GM23338 (cell line): ENCODE measurements around the gene KCNH4. TPM values are rescaled to one million over a fixed set of nuclear protein-coding genes. Genes with fewer than 3 reads are reported as not detected.

Experiments
- ATAC-seq: fragments of 200-7000 bp; cut with Tn5 transposase; 3 replicates; pipeline ENCODE4 v1.9.1; 2020
- DNase-seq: peaks from one replicate; pipeline ENCODE4 v3.0.0-alpha.2; 2015; ENCODE audit warnings: low spot score
- H2AFZ ChIP-seq: fragments of 200-600 bp; sonication (generic); 2 replicates; pipeline ENCODE4 v1.8.0; 2016; ENCODE audit warnings: antibody characterized with exemption, mild to moderate bottlenecking, moderate library complexity
- H3F3A ChIP-seq: fragments of 200-600 bp; sonication (generic); replicated peaks from 2 replicates; pipeline ENCODE4 v1.8.0; 2017; ENCODE audit warnings: antibody characterized with exemption, mixed run types, low read depth
- H3K27ac ChIP-seq: fragments of 200-600 bp; sonication (generic); 2 replicates; pipeline ENCODE4 v1.6.1; 2016; ENCODE audit warnings: low read depth
- H3K27me3 ChIP-seq: fragments of 200-600 bp; sonication (generic); 2 replicates; pipeline ENCODE4 v1.8.0; 2016; ENCODE audit warnings: mild to moderate bottlenecking, mixed run types, moderate library complexity; ENCODE audit not compliant: insufficient read depth
- H3K36me3 ChIP-seq: fragments of 200-600 bp; sonication (generic); 2 replicates; pipeline ENCODE4 v1.8.0; 2016; ENCODE audit warnings: mild to moderate bottlenecking; ENCODE audit not compliant: insufficient read depth
- H3K4me1 ChIP-seq: fragments of 200-600 bp; sonication (generic); 2 replicates; pipeline ENCODE4 v1.8.0; 2016; ENCODE audit warnings: mild to moderate bottlenecking, moderate library complexity; ENCODE audit not compliant: insufficient read depth
- H3K4me2 ChIP-seq: fragments of 200-600 bp; sonication (generic); 2 replicates; pipeline ENCODE4 v1.7.1; 2017; ENCODE audit warnings: mixed run types
- H3K4me3 ChIP-seq: fragments of 200-600 bp; sonication (generic); 2 replicates; pipeline ENCODE4 v1.6.1; 2016; ENCODE audit warnings: mixed run types
- H3K79me2 ChIP-seq: fragments of 200-600 bp; sonication (generic); replicated peaks from 2 replicates; pipeline ENCODE4 v1.8.0; 2017; ENCODE audit warnings: mild to moderate bottlenecking; ENCODE audit not compliant: insufficient read depth
- H3K9me2 ChIP-seq: fragments of 200-600 bp; sonication (generic); 2 replicates; pipeline ENCODE4 v1.8.0; 2017; ENCODE audit not compliant: insufficient read depth
- H4K20me1 ChIP-seq: fragments of 200-600 bp; sonication (generic); replicated peaks from 2 replicates; pipeline ENCODE4 v1.8.0; 2017; ENCODE audit warnings: mild to moderate bottlenecking; ENCODE audit not compliant: insufficient read depth
- H3K27ac Mint-ChIP-seq: 2 replicates; pipeline ENCODE4 v1.8.0; 2020; ENCODE audit warnings: inconsistent platforms, mild to moderate bottlenecking, moderate library complexity, mixed read lengths
- H3K27me3 Mint-ChIP-seq: 3 replicates; pipeline ENCODE4 v1.8.0; 2022; ENCODE audit warnings: low read depth, mild to moderate bottlenecking, moderate library complexity, mixed read lengths, inconsistent platforms; ENCODE audit not compliant: insufficient read depth, poor library complexity
- H3K36me3 Mint-ChIP-seq: 3 replicates; pipeline ENCODE4 v1.8.0; 2021; ENCODE audit warnings: low read depth, mild to moderate bottlenecking, inconsistent platforms, moderate library complexity, mixed read lengths
- H3K4me1 Mint-ChIP-seq: 3 replicates; pipeline ENCODE4 v1.8.0; 2020; ENCODE audit warnings: mild to moderate bottlenecking, inconsistent platforms, mixed read lengths
- H3K4me3 Mint-ChIP-seq: 3 replicates; pipeline ENCODE4 v1.8.0; 2021; ENCODE audit warnings: moderate library complexity, mild to moderate bottlenecking, inconsistent platforms, mixed read lengths
- H3K9me3 Mint-ChIP-seq: 3 replicates; pipeline ENCODE4 v1.8.0; 2020; ENCODE audit warnings: moderate library complexity, mild to moderate bottlenecking, inconsistent platforms, mixed read lengths
- EZH2 ChIP-seq: fragments of 200-600 bp; sonication (generic); IDR thresholded peaks from one replicate; pipeline ENCODE4 v1.8.0; 2017; ENCODE audit warnings: antibody characterized with exemption, mild to moderate bottlenecking, low read depth; ENCODE audit not compliant: unreplicated experiment
- EZH2phosphoT487 ChIP-seq: fragments of 200-600 bp; sonication (generic); IDR thresholded peaks from one replicate; pipeline ENCODE4 v1.8.1; 2018; ENCODE audit warnings: antibody characterized with exemption; ENCODE audit not compliant: unreplicated experiment
- JUNB ChIP-seq: IDR thresholded peaks from one replicate; pipeline ENCODE4 v1.6.1; 2016; ENCODE audit warnings: antibody characterized with exemption; ENCODE audit not compliant: unreplicated experiment
- NANOG ChIP-seq: IDR thresholded peaks from 2 replicates; pipeline ENCODE4 v1.6.1; 2016; ENCODE audit warnings: antibody characterized with exemption, borderline replicate concordance
- REST ChIP-seq: IDR thresholded peaks from one replicate; pipeline ENCODE4 v1.6.1; 2018; ENCODE audit warnings: antibody characterized with exemption; ENCODE audit not compliant: unreplicated experiment
- STAT1 ChIP-seq: IDR thresholded peaks from one replicate; pipeline ENCODE4 v1.6.1; 2016; ENCODE audit warnings: antibody characterized with exemption; ENCODE audit not compliant: unreplicated experiment
- ZNF462 ChIP-seq: fragments of 250-450 bp; sonication (Bioruptor Pico); IDR thresholded peaks from 2 replicates; pipeline ENCODE4 v1.5.0; 2020; ENCODE audit warnings: mild to moderate bottlenecking, moderate library complexity
- polyA plus RNA-seq: library from polyadenylated mRNA; unstranded; fragments of >200 nt; fragmentation: Nextera tagmentation; extraction: Ambion mirVana; gene quantifications from 2 replicates; pipeline ENCODE4 v1.2.1, GENCODE V29; 2016
- total RNA-seq: library from RNA; depleted of rRNA; stranded (reverse); fragments of >200 nt; shearing (Covaris generic); gene quantifications from 2 replicates; pipeline ENCODE4 v1.2.3, GENCODE V29; 2014

KCNH4 gene
- total and polyA plus RNA-seq, 2 experiments from 2014 or later: 0.08 to 0.49 TPM

- TF ChIP-seq REST (no peak), EZH2 (no peak), STAT1 (no peak), JUNB (no peak), EZH2phosphoT487 (no peak)
Measured at GRCh38 chr17:42203354-42203753, 22.4 kb upstream of the KCNH4 start (continued).

GRCh38 chr17:42202696-42203095 lies 21.8 kb upstream of the KCNH4 start:
- Mint-ChIP-seq H3K9me3 (no peaks in the 10 kb centered on the region), H3K4me3 (no peak overlapping the region), H3K4me1 (peaks cover 2% of the 10 kb centered on the region; the same call in 1 of the 3 replicates), H3K36me3 (peaks cover 40% of the 10 kb centered on the region; the same call in 2 of the 3 replicates), H3K27ac (no peak overlapping the region), H3K27me3 (peaks cover 10% of the 10 kb centered on the region)
- no peak for ATAC-seq
- no peaks in the 10 kb centered on the region for H4K20me1 ChIP-seq
- H3K9me2 ChIP-seq: no peaks in the 10 kb centered on the region
- H3K4me1 ChIP-seq: no peaks in the 10 kb centered on the region
- no peaks in the 10 kb centered on the region; the same call in 1 of the 2 replicates for H3K36me3 ChIP-seq
- H3K4me3 ChIP-seq: no peak overlapping the region
- H3K27me3 ChIP-seq: no peaks in the 10 kb centered on the region
- no peak overlapping the region for H3K4me2 ChIP-seq
- H2AFZ ChIP-seq: no peak overlapping the region
- H3F3A ChIP-seq: 0 out of 2 replicates have a peak, but pooled peaks cover 7% of the 10 kb centered on the region
- no peaks in the 10 kb centered on the region for H3K79me2 ChIP-seq
- no peak overlapping the region for H3K27ac ChIP-seq
- TF ChIP-seq ZNF462: no peak
- no peak for TF ChIP-seq NANOG
- no peak for TF ChIP-seq EZH2phosphoT487
- no peak for TF ChIP-seq REST
- no peak for TF ChIP-seq JUNB
- no peak for DNase-seq
